ENCODE measurements around the gene SIGLEC14. TPM values are rescaled to one million over a fixed set of nuclear protein-coding genes. Genes with fewer than 3 reads are reported as not detected.
"Not testable (repeated sequence)": the region's sequence is repeated elsewhere in the genome, so short reads cannot be mapped to it uniquely, and the experiment has no call there.

Gene SIGLEC14
- total RNA-seq, 1 donor from 2014 or later: not detected

DNA sequence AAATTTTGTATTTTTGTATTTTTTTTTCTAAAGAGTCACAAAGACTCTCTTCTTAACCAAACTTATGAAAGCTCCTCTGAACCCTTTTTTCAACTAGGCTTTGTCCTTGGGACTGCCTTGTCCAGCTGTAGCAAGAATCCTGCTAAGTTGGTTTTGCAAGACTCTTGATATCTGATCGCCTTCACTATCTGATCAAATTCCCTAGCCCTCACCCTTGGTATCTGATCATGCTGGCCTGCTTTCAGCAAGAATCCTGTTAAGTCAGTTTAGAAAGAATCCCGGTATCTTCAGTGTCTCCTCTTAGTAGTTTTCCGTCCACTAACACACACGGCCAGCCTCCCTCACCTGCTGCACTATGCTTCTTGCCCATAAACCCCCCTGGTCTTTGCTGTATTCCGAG, 14.5 kb downstream of the SIGLEC14 start:
- no peak overlapping the region for H3K4me3 Mint-ChIP-seq
- no peak for DNase-seq (ENCODE audit: low read depth, low spot score)
- TF ChIP-seq, protein P1, sequence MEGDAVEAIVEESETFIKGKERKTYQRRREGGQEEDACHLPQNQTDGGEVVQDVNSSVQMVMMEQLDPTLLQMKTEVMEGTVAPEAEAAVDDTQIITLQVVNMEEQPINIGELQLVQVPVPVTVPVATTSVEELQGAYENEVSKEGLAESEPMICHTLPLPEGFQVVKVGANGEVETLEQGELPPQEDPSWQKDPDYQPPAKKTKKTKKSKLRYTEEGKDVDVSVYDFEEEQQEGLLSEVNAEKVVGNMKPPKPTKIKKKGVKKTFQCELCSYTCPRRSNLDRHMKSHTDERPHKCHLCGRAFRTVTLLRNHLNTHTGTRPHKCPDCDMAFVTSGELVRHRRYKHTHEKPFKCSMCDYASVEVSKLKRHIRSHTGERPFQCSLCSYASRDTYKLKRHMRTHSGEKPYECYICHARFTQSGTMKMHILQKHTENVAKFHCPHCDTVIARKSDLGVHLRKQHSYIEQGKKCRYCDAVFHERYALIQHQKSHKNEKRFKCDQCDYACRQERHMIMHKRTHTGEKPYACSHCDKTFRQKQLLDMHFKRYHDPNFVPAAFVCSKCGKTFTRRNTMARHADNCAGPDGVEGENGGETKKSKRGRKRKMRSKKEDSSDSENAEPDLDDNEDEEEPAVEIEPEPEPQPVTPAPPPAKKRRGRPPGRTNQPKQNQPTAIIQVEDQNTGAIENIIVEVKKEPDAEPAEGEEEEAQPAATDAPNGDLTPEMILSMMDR (conservative IDR thresholded peaks at IDR 0.05): no peak
- no peaks in the 10 kb centered on the region for H3K36me3 Mint-ChIP-seq (ENCODE audit: low read depth)
- no peaks in the 10 kb centered on the region for H3K4me1 Mint-ChIP-seq
- H3K27ac Mint-ChIP-seq (ENCODE audit: unreplicated experiment): no peak overlapping the region
- no peaks in the 10 kb centered on the region for H3K9me3 Mint-ChIP-seq
- peaks cover 30% of the 10 kb centered on the region for H3K27me3 Mint-ChIP-seq (ENCODE audit: low read depth)

DNA sequence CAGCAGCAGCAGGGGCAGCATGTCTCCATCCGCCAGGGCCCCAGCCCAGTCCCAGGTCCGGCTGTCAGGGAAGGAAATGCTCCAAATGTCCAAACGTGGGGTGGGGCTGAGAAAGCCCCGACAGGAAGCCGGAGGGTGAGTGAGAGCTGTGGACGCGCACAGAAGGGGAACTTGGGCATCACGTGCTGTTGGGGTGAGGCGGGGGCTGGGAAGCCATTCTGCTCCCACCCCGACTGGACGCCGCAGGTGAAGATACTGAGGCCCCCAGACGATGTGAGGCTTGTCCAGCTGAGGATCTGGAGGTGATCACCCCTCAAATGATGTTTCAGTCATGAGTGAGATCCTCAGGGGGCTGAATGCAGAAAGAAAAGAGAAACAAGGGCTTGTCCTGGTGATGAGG, 16.3 kb downstream of the SIGLEC14 start, which contains the start of gene SIGLEC5:
Gene SIGLEC5 (minus strand): TSS at position 87 of the 400 bp plus-strand sequence. CDS start 66 bp downstream, at position 21.
- DNase-seq (ENCODE audit: low read depth, low spot score); H3K4me1 Mint-ChIP-seq; H3K9me3 Mint-ChIP-seq; H3K4me3 Mint-ChIP-seq; H3K36me3 Mint-ChIP-seq (ENCODE audit: low read depth); H3K27ac Mint-ChIP-seq (ENCODE audit: unreplicated experiment): not testable (repeated sequence)
- peaks cover 46% of the 10 kb centered on the region for H3K27me3 Mint-ChIP-seq (ENCODE audit: low read depth)

DNA sequence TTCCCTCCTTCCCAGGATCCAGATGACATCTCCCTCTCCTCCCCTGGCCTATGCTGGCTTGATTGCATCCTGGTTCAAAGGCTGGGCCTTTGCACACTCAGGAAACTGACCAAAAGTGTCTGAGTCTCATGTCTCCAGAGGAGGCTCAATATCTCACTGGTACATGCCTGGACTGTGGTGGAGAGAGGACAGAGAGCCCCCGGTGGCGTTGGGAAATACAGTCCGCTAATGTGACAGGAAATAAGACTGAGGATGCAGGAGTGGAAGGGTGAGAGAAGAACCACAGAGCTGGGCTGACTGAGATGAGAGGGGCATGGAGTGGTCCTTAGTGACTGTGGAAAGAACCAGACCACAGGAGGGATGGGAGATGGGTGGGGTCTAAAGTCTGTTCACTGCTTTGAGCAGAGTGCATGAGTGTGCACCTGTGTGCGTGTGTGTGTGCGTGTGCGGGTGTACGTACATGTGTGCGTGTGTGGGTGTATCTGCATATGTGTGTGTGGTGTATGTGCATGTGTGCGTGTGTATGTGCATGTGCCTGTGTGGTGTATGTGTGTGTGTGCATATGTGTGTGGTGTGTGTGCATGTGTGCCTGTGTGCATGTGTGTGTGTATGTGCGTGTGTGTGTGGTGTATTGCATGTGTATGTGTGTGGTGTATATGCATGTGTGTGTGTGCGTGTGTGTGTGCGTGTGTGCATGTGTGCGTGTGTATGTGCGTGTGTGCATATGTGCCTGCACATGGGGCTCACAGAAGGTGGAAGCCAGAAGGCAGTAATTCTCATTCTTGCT, 18.3 kb downstream of the SIGLEC14 start:
- DNase-seq (ENCODE audit: low read depth, low spot score): no peak
- H3K4me3 Mint-ChIP-seq: no peak overlapping the region
- H3K27ac Mint-ChIP-seq (ENCODE audit: unreplicated experiment): no peak overlapping the region
- H3K9me3 Mint-ChIP-seq: peaks cover under 1% of the 10 kb centered on the region
- TF ChIP-seq, protein P1 (conservative IDR thresholded peaks at IDR 0.05): no peak
- H3K4me1 Mint-ChIP-seq: no peaks in the 10 kb centered on the region
- H3K36me3 Mint-ChIP-seq (ENCODE audit: low read depth): no peaks in the 10 kb centered on the region
- peaks cover 59% of the 10 kb centered on the region for H3K27me3 Mint-ChIP-seq (ENCODE audit: low read depth)

DNA sequence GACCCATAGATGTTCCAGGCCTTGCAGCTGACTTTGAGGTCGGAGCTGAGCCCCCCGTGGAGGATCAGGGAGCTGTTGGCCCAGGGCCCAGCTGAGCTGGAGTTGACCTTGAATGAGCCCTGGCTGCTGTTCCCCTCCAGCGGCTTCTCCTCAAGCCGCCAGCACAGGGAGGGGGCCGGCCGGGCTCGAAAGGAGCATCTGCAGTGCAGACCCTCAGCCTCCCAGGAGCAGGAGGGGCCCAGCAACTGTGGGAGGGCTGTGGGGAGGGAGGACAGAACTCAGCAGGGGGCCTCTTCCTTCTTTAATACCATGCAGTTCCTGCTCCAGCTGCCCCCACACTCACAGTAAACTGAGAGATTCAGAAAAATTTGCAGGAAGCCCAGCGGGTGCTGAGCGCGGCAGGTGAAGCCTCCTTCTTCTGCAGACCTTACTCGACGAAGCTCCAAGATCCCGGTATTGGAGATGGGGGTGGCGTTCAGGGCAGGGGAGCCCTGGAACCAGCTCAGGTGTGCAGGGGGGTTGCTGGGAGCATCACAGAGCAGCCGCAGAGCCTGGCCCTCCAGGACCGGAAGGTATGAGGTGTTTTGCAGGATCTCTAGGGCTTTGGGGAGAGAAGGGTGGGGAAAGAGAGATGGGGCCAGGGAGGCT, 19.0 kb downstream of the SIGLEC14 start:
- Mint-ChIP-seq H3K27ac (ENCODE audit: unreplicated experiment) (no peak overlapping the region), H3K4me1 (no peaks in the 10 kb centered on the region), H3K4me3 (no peak overlapping the region), H3K27me3 (ENCODE audit: low read depth) (peaks cover 61% of the 10 kb centered on the region), H3K9me3 (peaks cover 2% of the 10 kb centered on the region), H3K36me3 (ENCODE audit: low read depth) (no peaks in the 10 kb centered on the region)
- TF ChIP-seq, protein P1 (conservative IDR thresholded peaks at IDR 0.05): no peak
- DNase-seq (ENCODE audit: low read depth, low spot score): no peak

DNA sequence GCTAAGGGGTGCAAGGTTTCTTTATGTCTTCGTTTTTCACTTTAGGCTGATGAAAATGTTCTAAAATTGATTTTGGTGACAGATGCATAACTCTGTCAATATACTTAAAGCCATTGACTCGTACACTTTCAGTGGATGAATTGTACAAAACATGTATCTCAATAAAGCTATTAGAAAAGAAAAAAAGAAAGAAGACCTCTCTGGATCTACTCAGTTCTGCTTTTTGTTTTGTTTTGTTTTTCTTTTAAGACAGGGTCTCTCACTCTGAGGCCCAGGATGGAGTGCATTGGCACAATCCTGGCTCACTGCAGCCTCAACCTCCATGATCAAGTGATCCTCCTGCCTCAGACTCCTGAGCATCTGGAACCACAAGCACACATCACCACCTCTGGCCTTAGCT, 19.9 kb downstream of the SIGLEC14 start:
- Mint-ChIP-seq H3K4me1 (no peaks in the 10 kb centered on the region), H3K27me3 (ENCODE audit: low read depth) (peaks cover 59% of the 10 kb centered on the region), H3K36me3 (ENCODE audit: low read depth) (no peaks in the 10 kb centered on the region), H3K4me3 (no peak overlapping the region), H3K27ac (ENCODE audit: unreplicated experiment) (no peak overlapping the region), H3K9me3 (peaks cover 2% of the 10 kb centered on the region)
- no peak for DNase-seq (ENCODE audit: low read depth, low spot score)
- TF ChIP-seq, protein P1 (conservative IDR thresholded peaks at IDR 0.05): no peak

DNA sequence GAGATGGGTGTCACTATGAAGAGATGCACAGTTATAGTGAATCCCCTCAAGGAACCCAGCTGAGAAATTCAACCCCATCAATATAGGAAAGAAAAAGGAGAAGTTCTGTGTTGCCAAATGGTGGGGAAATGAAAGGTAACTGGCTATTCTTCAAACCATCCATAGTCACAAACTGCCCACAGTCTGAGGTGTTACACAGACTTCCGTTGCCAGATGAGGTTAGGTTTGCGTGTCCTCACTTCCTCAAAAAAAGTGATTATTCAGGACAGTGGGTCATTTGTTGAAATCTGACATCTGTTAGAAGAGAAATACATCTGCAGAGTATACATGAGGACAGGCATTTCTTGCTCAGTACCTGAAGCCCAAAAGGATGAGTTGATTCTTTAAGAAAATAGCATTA, 25.4 kb downstream of the SIGLEC14 start:
- Mint-ChIP-seq H3K36me3 (ENCODE audit: low read depth) (no peaks in the 10 kb centered on the region), H3K27me3 (ENCODE audit: low read depth) (peaks cover 67% of the 10 kb centered on the region), H3K4me1 (no peaks in the 10 kb centered on the region), H3K9me3 (peaks cover 2% of the 10 kb centered on the region), H3K4me3 (no peak overlapping the region), H3K27ac (ENCODE audit: unreplicated experiment) (no peak overlapping the region)
- TF ChIP-seq, protein P1 (conservative IDR thresholded peaks at IDR 0.05): no peak
- no peak for DNase-seq (ENCODE audit: low read depth, low spot score)

Measured in neural crest cell (in vitro differentiated cells).